ENCODE data around the gene OR2D2.
"Not testable (repeated sequence)": the region's sequence is repeated elsewhere in the genome, so short reads cannot be mapped to it uniquely, and the experiment has no call there.

Gene OR2D2, protein sequence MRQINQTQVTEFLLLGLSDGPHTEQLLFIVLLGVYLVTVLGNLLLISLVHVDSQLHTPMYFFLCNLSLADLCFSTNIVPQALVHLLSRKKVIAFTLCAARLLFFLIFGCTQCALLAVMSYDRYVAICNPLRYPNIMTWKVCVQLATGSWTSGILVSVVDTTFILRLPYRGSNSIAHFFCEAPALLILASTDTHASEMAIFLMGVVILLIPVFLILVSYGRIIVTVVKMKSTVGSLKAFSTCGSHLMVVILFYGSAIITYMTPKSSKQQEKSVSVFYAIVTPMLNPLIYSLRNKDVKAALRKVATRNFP

DNA sequence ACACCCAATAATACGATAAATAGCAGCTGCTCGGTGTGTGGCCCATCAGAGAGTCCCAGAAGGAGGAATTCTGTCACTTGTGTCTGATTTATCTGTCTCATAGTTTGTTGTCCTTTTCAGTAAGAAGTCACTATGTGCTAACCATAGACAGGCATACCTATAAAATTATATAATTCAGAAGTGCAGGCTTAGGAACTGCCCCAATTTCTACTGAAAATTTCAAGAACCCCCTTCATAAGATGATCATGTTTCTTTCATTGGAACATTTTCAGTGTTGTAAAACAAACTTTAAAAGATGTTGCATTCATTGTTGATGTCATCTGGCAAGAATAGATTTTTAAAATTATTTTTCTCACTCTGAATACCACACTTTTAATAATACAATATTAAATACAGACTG is at the start of gene OR2D2:
TSS of gene OR2D2 (minus strand) at position 101 of the 400 bp plus-strand sequence. CDS start at position 101, 0 bp downstream.
- no peak for DNase-seq

DNA sequence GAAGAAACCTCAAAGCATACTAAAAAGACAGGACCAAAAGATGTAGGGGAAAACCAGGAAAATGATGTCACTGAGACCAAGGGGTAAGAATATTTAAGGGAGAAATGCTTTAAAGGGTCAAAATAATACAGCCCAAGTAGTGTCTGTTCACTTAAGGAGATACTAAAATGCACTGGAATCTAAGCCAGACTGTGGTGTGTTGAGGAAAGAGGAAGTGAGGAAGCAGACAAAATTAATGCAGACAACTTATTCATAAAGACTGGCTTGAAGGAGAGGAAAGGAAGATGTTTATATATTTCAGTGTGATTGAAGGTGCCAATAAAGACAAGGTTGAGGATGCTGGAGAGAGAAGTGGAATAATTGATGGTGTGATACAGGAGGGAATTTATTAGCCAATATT is 49.7 kb upstream of the OR2D2 start:
- DNase-seq: no peak

DNA sequence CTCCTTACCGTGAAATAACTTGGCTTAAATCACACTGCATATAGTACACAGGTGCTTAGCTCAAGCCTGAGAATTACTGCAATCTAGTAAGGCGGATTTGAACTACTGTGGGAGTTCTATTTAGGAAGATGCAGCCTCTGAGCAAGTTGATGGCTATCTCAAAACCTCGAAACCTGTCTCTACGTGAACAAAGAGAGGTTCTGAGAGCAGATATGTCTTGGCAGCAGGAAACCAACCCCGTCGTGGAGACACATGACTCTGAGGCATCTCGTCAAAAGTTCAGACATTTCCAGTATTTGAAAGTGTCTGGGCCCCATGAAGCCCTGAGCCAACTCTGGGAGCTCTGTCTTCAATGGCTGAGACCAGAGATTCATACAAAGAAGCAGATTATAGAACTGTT is 39.8 kb upstream of the OR2D2 start:
- no peak for DNase-seq

DNA sequence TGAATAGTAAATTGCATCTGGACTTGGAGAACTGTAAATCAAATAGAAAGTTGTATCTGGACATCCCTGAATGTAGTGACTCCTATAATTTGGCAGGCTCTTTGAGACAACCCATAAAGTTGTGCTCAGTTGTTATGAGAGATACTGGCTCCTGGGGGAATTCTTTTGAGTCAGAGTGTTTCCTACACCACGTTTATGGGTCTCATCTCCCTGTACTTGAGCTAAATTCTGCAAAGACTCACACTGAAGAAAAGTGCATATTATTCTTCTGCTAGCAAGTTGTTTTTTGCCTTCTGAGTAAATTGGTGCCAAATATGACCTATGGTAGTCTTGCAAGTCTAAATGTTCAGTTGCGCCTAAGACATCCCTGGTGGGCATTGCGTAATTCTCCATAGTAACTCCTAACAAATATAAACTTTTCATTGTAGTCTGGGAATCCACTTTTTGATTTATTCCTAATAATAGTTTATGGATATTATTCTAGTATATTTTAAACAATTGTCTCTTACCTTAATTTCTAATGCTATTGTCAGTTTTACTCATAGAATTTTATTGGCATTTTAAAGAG is 38.9 kb upstream of the OR2D2 start:
- DNase-seq: no peak

DNA sequence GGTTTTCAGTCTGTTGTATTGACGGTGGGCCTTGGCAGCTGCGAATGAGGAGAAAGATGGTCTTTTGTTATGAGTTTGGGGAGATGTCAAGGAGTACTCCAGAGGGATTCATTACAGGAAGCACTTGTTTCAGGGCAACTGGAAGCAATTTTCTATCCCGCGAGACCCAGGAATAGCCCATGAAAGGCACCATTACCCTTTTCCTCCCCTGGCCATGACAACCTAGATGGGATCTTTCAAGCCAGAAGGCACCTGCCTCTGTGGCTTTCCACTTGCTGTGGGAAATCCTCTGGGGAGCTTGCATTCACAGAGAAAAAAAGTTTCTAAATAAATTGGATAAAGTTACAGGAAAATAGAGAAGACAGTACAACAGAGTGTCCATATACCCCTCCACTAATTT is 36.6 kb upstream of the OR2D2 start:
- DNase-seq: no peak

DNA sequence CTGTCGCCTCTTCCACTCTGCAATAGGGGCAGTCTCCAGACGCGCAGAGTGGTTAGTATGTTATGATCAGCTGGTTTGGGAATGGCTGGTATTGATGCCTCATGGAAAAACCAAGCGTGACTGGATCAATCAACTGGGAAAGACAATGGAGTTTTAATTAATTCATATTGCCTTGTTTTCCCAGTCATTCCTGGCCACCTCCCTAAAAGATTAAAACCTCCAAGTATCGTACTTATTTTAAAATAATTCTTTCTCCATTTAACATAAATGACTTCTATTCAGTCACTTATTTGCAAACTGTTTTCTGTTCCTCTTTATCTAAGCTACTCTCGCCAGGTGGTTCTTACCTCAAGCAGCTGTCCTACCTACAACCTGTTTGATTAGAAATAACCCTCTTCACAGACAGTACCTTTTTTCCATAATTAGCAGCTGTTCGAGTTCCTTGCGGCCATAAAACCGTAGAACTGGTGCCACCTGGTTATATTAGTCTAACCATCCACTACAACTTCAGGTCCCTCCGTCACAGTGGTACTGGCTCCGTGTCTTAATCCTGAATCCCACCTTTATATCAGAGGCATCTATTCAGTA is 34.8 kb upstream of the OR2D2 start:
- DNase-seq: no peak

DNA sequence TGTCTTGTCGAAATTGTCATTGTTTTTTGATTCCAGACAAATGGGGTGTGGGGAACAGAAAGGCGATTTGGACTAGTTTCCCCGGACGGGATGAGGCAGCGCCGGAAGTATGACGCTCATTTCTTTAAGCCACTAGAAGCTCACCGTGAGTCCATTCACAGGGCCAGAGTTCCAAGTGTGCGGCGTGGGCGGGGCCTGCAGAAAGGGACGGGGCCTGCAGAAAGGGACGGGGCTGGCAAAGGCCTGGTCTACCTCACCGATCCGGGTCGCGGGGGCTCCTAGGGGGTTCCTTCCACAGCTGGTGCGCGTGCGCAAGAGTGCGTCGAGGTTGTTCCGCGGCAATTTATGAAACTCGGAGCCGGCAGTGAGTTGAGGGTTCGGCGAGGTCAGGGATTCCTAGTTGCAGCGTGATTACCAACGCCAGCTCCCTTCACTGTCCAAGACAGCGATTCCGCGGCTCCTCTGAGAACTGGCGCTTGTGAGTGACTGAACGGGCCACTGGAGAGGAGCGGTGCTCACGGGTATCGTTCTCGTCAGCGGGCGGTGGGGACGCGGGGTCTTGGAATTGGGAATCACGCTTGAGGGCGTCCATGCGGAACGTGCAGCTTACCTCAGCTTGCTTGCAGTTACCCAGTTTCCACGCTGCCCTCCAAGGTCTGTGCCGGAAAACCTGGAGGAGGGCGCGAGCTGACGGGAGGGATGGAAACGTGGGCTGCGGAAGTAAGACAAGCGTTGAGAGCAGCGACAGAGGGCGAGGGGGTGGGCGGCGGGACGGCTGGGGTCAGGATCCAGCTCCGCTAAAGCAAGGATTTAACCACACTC is 34.1 kb upstream of the OR2D2 start, which contains the start of gene ZNF215:
TSS of gene ZNF215 (plus strand) at position 219 of the 822 bp plus-strand sequence. CDS start 5,847 bp downstream, outside the sequence.
- peak; percentile 60 for DNase-seq

DNA sequence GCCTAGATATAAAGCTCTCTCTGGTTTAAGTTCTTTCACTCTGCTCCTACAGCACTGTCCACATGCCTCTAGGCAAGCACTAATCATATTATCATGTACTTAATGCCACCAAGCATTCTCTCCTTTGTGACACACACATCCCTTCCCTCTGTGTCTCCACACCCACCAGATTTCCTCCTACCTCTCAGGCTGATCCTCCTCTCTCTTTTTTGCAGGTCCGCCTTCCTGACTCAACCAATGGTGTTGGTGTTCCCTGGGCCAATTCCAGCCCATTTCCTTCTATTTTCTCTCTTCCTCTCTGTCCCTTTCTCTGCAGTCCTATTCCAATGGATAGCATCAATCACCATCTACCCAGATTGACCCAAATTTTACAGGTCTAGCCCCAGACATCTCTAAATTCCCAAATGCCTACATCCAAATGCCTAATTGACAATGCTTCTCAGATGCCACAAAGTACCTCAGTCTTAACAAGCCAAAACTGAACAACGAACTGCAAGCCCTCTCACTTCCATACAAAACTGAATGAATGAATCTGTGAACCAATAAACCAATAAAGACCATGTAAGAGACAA is 33.4 kb upstream of the OR2D2 start:
- no peak for DNase-seq

DNA sequence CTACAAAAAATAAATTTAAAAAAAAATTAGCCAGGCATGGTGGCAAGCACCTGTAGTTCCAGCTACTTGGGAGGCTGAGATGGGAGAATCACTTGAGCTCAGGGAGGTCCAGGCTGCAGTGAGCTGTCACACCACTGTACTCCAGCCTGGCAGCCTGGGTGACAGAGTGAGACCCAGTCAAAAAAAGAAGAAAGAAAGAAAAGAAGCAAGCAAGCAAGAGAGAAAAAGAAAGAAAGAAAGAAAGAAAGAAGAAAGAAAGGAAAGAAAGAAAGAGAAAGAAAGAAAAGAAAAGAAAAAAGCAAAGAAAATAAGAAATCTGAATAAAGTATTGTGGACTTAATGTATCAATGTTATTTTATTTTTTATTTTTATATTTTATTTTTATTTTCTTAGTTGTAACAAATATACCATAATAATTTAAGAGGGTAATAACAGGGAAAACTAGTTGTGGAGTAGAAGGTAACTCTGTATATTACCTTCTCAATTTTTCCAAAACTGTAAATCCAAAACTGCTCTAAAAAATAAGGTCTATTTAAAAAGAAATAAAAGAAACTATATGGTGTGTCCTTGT is 32.8 kb upstream of the OR2D2 start:
- no peak for DNase-seq

DNA sequence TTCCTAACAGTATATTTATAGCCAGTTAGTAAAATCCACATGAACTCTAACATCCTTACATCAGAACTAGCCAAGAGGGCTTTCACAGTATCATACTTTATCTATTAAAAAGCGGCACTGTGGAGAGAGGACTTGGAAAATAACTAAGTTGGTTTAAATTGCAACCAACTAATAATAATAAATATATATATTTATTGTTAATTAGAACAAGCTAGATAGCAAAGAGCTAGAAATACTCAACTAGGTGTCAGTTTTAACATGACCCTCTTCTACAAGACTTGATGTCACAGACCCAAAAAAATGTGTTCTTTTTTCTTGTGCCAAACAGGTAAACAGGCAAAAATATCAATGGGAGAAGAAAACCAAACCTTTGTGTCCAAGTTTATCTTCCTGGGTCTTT is 28.4 kb upstream of the OR2D2 start, which contains the start of gene OR2D3:
TSS of gene OR2D3 (plus strand) at position 301 of the 400 bp plus-strand sequence. CDS start at position 301, 0 bp downstream.
- DNase-seq: no peak

DNA sequence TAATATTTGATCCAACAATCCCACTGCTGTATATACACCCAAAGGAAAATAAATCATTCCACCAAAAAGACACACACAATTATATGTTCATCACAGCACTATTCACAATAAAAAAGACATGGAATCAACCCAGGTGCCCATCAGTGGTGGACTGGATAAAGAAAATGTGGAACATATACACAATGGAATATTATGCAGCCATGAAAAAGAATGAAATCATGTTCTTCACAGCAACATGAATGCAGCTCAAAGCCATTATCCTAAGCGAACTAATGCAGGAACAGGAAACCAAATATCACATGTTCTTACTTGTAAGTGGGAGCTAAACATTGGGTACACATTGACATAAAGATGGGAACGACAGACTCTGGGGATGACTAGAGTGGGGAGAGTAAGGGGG is 27.4 kb upstream of the OR2D2 start:
- DNase-seq: no peak

DNA sequence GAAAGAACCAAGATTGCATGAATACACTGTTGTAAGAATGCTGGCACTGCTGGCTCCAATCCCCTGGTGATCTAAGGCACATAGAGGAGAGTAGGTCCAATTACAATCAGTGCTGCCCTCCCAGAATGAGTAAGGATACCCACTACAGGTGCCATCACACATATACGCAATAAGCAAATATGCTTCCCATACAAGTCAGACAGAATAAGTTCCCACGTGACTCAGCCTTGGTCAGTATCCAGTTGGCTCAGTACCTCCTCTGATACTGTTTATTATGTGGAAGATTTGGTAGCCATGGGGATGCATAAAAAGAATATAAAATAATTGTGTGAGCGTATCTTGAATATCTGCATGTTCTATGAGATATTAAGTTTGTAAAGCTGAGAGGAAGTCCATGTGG is 19.6 kb upstream of the OR2D2 start:
- no peak for DNase-seq

DNA sequence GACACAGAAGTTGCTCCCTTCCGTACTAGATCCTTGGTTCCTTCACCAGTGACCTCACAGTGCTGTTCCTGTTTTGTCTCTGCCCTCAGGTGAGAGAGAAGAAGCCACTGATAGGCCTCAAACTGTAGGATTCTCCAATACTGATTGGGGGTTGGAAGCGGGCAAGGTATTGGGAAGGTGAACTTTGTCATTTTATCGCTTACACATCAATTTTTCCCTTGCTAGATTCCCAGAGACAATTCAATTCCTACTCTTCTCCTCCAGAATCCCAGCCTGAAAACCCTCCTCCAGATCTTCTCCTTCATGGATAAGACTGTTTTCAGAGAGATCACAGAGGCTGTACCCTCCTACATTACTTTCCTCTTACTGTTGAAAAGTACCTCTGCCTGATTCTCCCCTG is 19.1 kb upstream of the OR2D2 start:
- no peak for DNase-seq

DNA sequence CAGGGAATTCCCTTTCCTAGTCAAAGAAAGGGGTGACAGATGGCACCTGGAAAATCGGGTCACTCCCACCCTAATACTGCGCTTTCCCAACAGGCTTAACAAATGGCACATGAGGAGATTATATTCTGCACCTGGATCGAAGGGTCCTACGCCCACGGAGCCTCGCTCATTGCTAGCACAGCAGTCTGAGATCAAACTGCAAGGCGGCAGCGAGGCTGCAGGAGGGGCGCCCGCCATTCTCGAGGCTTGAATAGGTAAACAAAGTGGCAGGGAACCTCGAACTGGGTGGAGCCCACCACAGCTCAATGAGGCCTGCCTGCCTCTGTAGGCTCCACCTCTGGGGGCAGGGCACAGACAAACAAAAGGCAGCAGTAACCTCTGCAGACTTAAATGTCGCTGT is 12.5 kb upstream of the OR2D2 start:
- not testable (repeated sequence) for DNase-seq

DNA sequence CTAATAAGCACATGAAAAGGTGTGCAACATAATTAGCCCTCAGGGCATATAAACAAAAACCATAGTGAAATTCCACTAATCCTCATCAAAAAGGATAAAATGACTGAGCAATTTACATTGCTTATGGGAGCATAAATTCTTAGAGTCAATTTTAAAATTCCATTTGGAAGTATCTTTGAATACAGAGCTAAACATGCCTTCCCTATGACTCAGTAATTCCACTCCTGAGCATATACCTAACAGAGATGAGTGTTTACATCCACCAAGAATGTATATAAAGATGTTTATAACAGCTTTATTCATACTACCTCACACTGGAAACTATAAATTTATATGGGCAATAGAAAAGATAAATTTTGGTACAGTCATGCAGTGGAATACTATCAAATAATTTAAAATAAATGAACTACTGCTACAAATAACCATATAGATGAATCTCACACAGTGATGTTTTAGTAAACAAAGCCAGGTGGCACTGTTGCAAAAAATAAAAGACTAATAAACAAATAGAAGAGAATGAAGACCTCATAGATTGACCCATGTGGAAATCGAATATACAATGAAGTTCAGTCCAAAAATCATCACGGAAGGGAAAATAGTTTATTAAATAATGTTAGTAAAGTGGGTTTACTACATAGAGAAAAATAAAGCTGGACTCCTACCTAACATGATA is 8.2 kb upstream of the OR2D2 start:
- no peak for DNase-seq

DNA sequence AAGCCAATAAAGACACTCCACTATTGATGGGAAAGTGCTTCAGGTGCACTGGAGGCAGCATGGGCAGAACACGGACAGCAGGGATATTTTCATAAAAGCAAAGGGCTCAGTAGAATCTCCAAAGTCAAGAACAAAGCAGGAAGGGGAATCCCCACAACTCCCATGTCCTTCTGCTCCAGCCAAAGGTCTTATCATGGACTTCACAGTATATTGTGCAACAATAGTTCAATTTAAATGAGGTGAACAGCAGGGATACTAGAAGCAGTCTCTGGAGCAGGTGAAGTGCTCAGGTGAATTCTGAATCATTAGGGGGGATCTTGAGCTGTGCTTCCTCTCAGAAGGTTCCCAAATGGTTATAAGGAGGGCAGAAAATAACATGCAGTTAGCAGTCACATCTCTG is 6.6 kb upstream of the OR2D2 start:
- DNase-seq: no peak

DNA sequence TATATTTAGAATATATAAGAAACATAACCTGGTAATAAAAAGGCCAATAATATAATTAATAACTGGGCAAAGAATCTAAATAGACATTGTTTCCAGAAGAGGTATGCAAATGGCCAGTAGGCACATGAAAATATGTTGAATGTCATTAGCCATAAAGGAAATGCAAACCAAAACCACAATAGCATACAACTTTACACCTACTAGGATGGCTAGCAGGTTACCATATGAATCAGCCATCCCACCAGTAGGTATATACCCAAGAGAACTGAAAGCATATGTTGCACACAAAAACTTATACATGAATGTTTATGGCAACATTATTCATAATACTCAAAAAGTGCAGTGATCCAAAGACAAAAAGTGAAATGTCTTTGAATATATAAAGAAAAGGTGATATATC is 2.7 kb upstream of the OR2D2 start:
- no peak for DNase-seq

DNA sequence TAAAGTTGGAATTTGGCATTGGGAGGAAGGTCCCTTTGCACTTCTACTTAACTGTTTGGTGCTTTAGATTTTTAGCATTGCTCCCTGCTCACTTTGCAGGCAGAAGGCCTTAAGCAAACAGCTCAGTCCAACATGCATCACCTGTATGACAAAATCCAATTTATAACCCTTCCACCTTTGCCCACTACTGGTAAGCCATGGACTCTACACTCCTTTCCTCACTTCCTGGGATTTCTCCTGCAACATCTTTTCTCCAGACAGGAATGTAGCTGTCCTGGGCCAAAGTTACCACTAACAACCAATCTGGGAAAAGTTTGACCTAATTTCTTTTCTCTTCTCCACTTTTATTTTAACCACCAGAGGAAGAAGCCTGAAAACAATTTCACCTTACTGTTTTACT is 1.8 kb upstream of the OR2D2 start:
- DNase-seq: no peak

DNA sequence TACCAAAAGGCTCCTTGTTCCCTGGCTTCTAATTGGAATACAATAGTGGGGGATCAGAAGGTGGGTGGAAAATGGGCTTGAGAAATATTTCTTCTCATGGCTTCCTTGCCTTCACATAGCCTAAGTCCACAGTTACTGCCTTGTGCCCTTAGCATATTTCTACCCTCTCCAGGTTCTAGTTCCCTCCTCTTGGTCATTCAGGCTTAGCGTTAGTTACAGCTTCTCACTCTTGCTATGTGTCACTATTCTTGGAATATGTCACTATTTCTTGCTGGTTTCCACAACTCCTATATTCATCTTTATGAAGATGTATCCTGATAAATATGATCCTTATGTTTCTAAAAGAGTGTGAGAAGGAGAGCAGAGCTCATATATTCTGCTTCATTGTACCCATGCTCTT is 2.5 kb downstream of the OR2D2 start:
- DNase-seq: no peak

DNA sequence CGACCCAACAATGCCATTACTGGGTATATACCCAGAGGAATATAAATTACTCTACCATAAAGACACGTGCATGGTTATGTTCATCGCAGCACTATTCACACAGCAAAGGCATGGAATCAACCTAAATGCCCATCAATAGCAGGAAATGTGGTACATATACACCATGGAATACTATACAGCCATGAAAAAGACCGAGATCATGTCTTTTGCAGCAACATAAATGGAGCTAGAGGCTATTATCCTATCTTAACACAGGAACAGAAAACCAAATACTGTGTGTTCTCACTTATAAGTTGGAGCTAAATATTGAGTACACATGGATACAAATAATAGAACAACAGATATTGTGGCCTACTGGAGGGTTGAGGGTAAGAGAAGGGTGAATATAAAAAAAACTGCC is 3.5 kb downstream of the OR2D2 start:
- DNase-seq: no peak

DNA sequence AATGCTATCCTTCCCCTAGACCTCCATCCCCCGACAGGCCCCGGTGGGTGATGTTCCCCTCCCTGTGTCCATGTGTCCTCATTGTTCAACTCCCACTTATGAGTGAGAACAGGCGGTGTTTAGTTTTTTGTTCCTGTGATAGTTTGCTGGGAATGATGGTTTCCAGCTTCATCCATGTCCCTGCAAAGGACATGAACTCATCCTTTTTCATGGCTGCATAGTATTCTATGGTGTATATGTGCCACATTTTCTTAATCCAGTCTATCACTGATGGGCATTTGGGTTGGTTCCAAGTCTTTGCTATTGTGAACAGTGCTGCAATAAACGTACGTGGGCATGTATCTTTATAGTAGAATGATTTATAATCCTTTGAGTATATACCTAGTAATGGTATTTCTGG is 4.6 kb downstream of the OR2D2 start:
- DNase-seq: not testable (repeated sequence)

DNA sequence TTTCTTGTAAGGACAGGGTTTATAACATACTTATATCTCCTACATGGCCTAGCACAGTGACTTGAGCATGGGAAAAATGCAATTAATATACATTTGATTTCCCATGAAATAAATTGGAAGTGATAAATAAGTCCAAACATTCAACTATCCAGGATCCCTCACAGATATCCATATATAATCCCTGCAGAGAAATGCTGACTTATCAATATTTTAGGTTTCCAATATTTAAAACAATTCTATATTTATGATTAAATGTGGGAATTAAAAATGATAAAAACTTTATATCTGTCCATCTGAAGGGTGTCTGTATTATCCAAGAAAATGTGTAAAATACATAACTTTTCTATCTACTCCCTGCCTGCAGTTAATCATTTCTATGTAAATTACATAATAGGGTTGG is 9.5 kb downstream of the OR2D2 start:
- no peak for DNase-seq
